CD4-positive, CD25-positive, alpha-beta regulatory T cell (primary cell): ENCODE data around the gene LAMB1. TPM values are rescaled to one million over a fixed set of nuclear protein-coding genes. Genes with fewer than 3 reads are reported as not detected.

Experiments used
- ATAC-seq, 2 donors: fragments of 150-1000 bp; cut with Tn5 transposase; one replicate each; pipeline ENCODE4 v1.10.0; 2021; ENCODE audit warnings: low read depth in 2 of 2, moderate number of reproducible peaks in 2 of 2, moderate library complexity in 1 of 2
- DNase-seq, 3 donors: peaks; one replicate each; pipeline versions ENCODE4 v3.0.0 to v3.0.0-alpha.2; 2012 to 2022; ENCODE audit warnings: mixed read lengths in 1 of 3
- H3K27ac ChIP-seq: one replicate; pipeline ENCODE4 v1.7.0; 2013; ENCODE audit warnings: mild to moderate bottlenecking, low read length; ENCODE audit not compliant: insufficient read depth, poor library complexity, severe bottlenecking
- H3K27me3 ChIP-seq: one replicate; pipeline ENCODE4 v1.7.0; 2013; ENCODE audit warnings: low read length; ENCODE audit not compliant: control insufficient read depth, insufficient read depth
- H3K36me3 ChIP-seq: one replicate; pipeline ENCODE4 v1.7.0; 2013; ENCODE audit warnings: mild to moderate bottlenecking, low read length, moderate library complexity; ENCODE audit not compliant: control insufficient read depth, insufficient read depth
- H3K4me1 ChIP-seq: 2 replicates; pipeline ENCODE4 v1.7.0; 2013; ENCODE audit warnings: mild to moderate bottlenecking, low read length; ENCODE audit not compliant: insufficient read depth, control insufficient read depth, poor library complexity, severe bottlenecking
- H3K4me3 ChIP-seq: one replicate; pipeline ENCODE4 v1.7.0; 2013; ENCODE audit warnings: low read depth, mild to moderate bottlenecking, low read length, moderate library complexity
- H3K9me3 ChIP-seq, 2 experiments: 1 replicate in 1 of 2; 2 replicates in 1 of 2; pipeline ENCODE4 v1.7.0; 2013; ENCODE audit warnings: low read length in 2 of 2, mild to moderate bottlenecking in 1 of 2, moderate library complexity in 1 of 2; ENCODE audit not compliant: control insufficient read depth in 2 of 2
- H3K27ac Mint-ChIP-seq, 3 donors: one replicate each; pipeline ENCODE4 v1.8.0; 2020 to 2022; ENCODE audit warnings: mild to moderate bottlenecking in 3 of 3, mixed read lengths in 3 of 3, moderate library complexity in 2 of 3
- H3K27me3 Mint-ChIP-seq: one replicate; pipeline ENCODE4 v1.8.0; 2022; ENCODE audit warnings: mild to moderate bottlenecking, mixed read lengths
- H3K36me3 Mint-ChIP-seq: one replicate; pipeline ENCODE4 v1.8.0; 2020; ENCODE audit warnings: mixed read lengths
- H3K4me1 Mint-ChIP-seq, 4 donors: one replicate each; pipeline ENCODE4 v1.8.0; 2020 to 2022; ENCODE audit warnings: mixed read lengths in 4 of 4, mild to moderate bottlenecking in 1 of 4
- H3K4me3 Mint-ChIP-seq, 4 donors: one replicate each; pipeline ENCODE4 v1.8.0; 2020 to 2022; ENCODE audit warnings: mild to moderate bottlenecking in 4 of 4, mixed read lengths in 4 of 4, moderate library complexity in 3 of 4
- H3K9me3 Mint-ChIP-seq, 7 donors: one replicate each; pipeline ENCODE4 v1.8.0; 2020 to 2022; ENCODE audit warnings: mixed read lengths in 7 of 7, mild to moderate bottlenecking in 3 of 7, moderate library complexity in 2 of 7
- polyA plus RNA-seq, 4 donors: library from polyadenylated mRNA; unstranded; fragments of 300-500 nt; fragmentation: Illumina TruSeq; gene quantifications; one replicate each; pipeline ENCODE4 v1.2.3, GENCODE V29; 2021
- total RNA-seq: library from RNA; stranded (reverse); gene quantifications from one replicate; pipeline ENCODE4 v1.2.3, GENCODE V29; 2022

LAMB1 gene
- total and polyA plus RNA-seq, 5 donors from 2014 or later: 0.24 to 0.82 (median 0.62) TPM; not detected in 1

- Mint-ChIP-seq H3K27ac (peak overlapping the region in 1 of 3 donors; percentile 43), H3K36me3 (no peaks in the 10 kb centered on the region), H3K4me3 (no peak overlapping the region), H3K27me3 (peaks cover 30% of the 10 kb centered on the region), H3K4me1 (peaks cover 17 to 42% (median 28%) of the 10 kb centered on the region in 4 donors), H3K9me3 (peaks cover 0 to 2% (median 0%) of the 10 kb centered on the region in 7 donors)
- H3K4me3 ChIP-seq: no peak overlapping the region
- ATAC-seq: no peak
- no peaks in the 10 kb centered on the region for H3K36me3 ChIP-seq
- no peaks in the 10 kb centered on the region for H3K27me3 ChIP-seq
- DNase-seq: no peak
- no peak overlapping the region for H3K27ac ChIP-seq
- no peaks in the 10 kb centered on the region for H3K9me3 ChIP-seq
- peaks cover 12% of the 10 kb centered on the region for H3K4me1 ChIP-seq
These were observed 128.8 kb downstream of the LAMB1 start for GRCh38 chr7:107874111-107874510.

Other genes with a start within 250 kb of the LAMB1 start
- gene SLC26A3, start 199.9 kb downstream of the LAMB1 start, total RNA-seq: not detected
- under 1 TPM in 1 of 4 donors, not detected in 3; 0.26 TPM for gene SLC26A3, start 199.9 kb downstream of the LAMB1 start, polyA plus RNA-seq
- gene DLD, start 112.0 kb downstream of the LAMB1 start, total RNA-seq: 66.7 TPM
- 10 to 100 TPM; 44.3 to 81.8 (median 49.9) TPM for gene DLD, start 112.0 kb downstream of the LAMB1 start, polyA plus RNA-seq
- gene LAMB4, start 127.2 kb upstream of the LAMB1 start, total RNA-seq: not detected
- not detected for gene LAMB4, start 127.2 kb upstream of the LAMB1 start, polyA plus RNA-seq